Epithelial cell of proximal tubule (primary cell): ENCODE measurements around the gene CYB561D1. TPM values are rescaled to one million over a fixed set of nuclear protein-coding genes. Genes with fewer than 3 reads are reported as not detected.
A peak's percentile ranks its signal among the peaks of the same experiment; 100 is the strongest.
"Not testable (repeated sequence)": the region's sequence is repeated elsewhere in the genome, so short reads cannot be mapped to it uniquely, and the experiment has no call there.

Experiments
- DNase-seq: peaks from one replicate; pipeline ENCODE4 v3.0.0-alpha.2; 2011; ENCODE audit warnings: low read depth
- H3K4me3 ChIP-seq: 2 replicates; pipeline ENCODE4 v1.5.1; 2011; ENCODE audit warnings: low read depth, mild to moderate bottlenecking, low read length
- CTCF ChIP-seq: conservative IDR thresholded peaks from 2 replicates; pipeline ENCODE4 v1.5.1; 2012; ENCODE audit warnings: low read depth, mild to moderate bottlenecking, low read length
- total RNA-seq: library from RNA; depleted of rRNA; stranded (reverse); fragments of >200 nt; gene quantifications from 2 replicates; pipeline ENCODE4 v1.2.3, GENCODE V29; 2015

The CYB561D1 gene
- total RNA-seq, 1 donor from 2014 or later, result 3.6 TPM

DNA sequence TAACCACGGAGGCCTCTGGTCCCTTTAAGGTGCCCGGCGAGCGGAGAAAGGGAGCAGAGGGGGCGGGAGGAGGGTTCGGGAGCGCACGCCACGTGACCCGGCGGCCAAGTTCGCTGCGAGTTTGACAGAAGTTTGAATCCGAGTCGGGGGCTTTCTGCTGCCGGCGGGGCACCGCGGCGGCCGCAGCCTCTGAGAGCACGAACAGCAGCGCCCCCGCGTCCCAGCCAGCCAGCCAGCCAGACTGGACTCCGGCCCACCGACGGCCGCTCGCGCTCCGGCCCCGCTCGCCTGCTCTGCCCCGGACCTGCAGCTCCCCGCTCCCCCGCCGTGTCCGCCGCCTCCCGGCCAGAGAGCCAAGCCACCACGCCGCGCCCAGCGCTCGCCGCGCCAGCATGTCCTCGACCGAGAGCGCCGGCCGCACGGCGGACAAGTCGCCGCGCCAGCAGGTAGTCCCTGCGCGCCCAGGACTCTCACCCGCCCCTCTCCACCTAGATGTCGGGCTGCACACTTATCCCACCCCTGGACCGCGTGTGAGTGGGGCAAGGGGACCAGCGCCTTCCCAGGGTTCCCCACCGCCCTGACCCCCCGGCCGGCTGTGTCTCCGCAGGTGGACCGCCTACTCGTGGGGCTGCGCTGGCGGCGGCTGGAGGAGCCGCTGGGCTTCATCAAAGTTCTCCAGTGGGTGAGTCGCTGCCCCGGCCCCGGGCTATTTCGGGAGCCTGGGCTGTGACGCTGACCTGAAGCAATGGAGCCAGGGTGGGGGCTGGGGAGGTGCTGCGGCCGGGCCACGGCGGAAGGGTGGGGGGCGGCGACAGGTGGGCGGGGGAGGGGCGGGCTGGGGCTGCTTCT is 27.2 kb upstream of the CYB561D1 start, which contains the start of gene SYPL2:
SYPL2 (plus strand) TSS at position 95 of the 849 bp plus-strand sequence; CDS start at position 393, 298 bp downstream.
- no peak for DNase-seq
- no peak for TF ChIP-seq CTCF
- H3K4me3 ChIP-seq, result peak within 1 kb of the TSS; percentile 66

- no peak for DNase-seq
- peak overlapping the region; percentile 66 for H3K4me3 ChIP-seq
- TF ChIP-seq CTCF, result no peak
These were observed 26.6 kb upstream of the CYB561D1 start for GRCh38 chr1:109467301-109467777.

DNA sequence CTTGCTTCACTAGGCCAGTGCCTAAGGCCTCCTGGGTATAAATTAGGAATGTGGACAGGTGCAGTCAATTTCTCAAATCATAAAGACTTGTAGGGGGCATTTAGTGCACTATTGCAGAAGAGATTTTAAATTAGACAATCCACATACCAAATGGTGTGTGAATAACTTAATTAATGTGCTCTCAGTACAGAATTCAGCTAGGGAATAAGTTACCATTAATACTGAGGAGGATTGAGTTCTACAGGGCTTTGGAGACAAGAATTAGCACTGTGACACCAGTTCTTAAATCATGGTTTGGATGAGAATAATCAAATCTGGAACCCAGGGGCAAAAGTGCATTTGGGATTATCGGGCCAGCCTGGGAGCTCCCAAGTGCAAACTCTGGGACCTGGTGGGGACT is 25.8 kb upstream of the CYB561D1 start:
- DNase-seq, result no peak
- H3K4me3 ChIP-seq, result no peak overlapping the region
- TF ChIP-seq CTCF, result no peak

DNA sequence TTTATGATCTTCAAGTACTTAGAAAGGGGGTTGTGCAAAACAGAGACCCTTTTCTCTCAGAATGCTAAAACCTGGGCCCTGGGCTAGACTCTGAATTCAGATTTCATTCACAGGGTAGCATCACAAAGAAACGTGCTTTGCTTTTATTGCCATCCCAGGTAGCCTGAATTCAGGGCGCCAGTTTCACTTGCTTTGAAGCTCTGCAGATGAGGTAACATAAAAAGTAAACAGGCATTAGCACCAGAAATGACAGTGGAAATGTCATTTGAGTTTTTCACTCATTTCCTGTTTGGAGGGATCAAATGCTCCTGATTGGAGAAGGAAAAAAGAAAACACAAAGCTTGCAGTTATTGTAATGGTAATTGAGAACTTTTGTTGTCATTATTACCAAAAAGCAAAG is 25.0 kb upstream of the CYB561D1 start:
- no peak overlapping the region for H3K4me3 ChIP-seq
- TF ChIP-seq CTCF, result no peak

DNA sequence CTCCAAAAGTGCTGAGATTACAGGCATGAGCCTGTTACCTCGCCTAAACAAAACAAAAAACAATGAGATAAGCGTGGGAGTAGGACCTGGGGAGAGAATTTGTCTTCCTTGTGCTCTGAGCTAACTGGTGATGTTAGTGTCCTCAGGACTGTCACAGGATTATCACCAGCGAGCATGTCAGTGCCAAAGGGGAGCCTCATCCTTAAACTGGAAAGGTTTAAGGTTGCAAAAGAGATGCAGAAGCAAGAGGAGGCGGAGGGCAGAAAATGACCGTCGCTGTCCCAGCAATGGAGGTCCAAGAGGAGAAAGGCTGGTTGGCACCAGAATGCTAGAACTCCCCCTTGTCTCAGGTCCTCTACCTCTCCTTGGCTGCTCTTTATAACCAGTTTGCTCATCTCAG is 23.6 kb upstream of the CYB561D1 start:
- no peak overlapping the region for H3K4me3 ChIP-seq
- DNase-seq, result no peak
- no peak for TF ChIP-seq CTCF

More for the DNA sequence above, 25.0 kb upstream of the CYB561D1 start:
- no peak for DNase-seq

DNA sequence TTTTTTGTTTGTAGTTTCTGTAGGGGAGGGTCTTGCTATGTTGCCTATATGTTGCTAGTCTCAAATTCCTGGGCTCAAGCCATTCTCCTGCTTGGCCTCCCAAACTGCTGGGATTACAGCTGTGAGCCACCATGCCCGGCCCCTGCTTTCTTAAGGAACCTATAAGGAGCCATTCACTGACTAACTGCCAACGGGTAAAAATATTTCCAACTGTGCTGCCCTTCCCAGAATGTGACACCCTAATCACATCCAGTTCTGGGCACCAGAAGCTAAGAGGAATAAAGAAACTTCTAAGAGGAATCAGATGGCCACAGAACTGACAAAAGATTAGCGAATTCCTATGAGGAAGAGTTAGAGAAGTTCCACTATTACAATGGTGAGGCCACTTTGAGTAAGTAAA is 21.1 kb upstream of the CYB561D1 start:
- no peak overlapping the region for H3K4me3 ChIP-seq
- DNase-seq, result no peak
- no peak for TF ChIP-seq CTCF

GRCh38 chr1:109473284-109474057 is 20.4 kb upstream of the CYB561D1 start:
- H3K4me3 ChIP-seq, DNase-seq: not testable (repeated sequence)
